H1 (cell line): Measurements from ENCODE around the gene LHX5. TPM values are rescaled to one million over a fixed set of nuclear protein-coding genes. Genes with fewer than 3 reads are reported as not detected.
A peak's percentile ranks its signal among the peaks of the same experiment; 100 is the strongest.

Experiments
- CTCF ChIA-PET: fragments of 300-600 bp; sonication (Branson Sonifier 250); formaldehyde crosslinking; loops from one replicate; lab custom pipeline; 2021; ENCODE audit not compliant: partially characterized antibody; lab: Charles Lee
- POLR2A ChIA-PET: fragments of 300-600 bp; sonication (Branson Sonifier 250); formaldehyde crosslinking; loops from one replicate; lab custom pipeline; 2021; ENCODE audit warnings: inconsistent platforms; ENCODE audit not compliant: partially characterized antibody; lab: Charles Lee
- DNase-seq, 2 experiments: peaks; one replicate each; pipeline versions ENCODE4 v3.0.0 to v3.0.0-alpha.2; 2010 to 2022; ENCODE audit warnings: low spot score in 2 of 2, low read depth in 1 of 2, mixed read lengths in 1 of 2
- FAIRE-seq: peaks from 2 replicates; lab custom pipeline; 2011; peaks lifted over from hg19 to GRCh38; lab: Jason Lieb, UNC
- H2AFZ ChIP-seq: 2 replicates; pipeline ENCODE4 v1.8.1; 2012; ENCODE audit warnings: low read length, inconsistent platforms
- H2AK5ac ChIP-seq: 2 replicates; pipeline ENCODE4 v1.6.1; 2013; ENCODE audit warnings: low read depth, low read length
- H2BK120ac ChIP-seq: replicated peaks from 2 replicates; pipeline ENCODE3; 2013; ENCODE audit warnings: low read depth, low read length, inconsistent platforms
- H2BK12ac ChIP-seq: 2 replicates; pipeline ENCODE4 v1.6.1; 2013; ENCODE audit warnings: low read depth, low read length
- H2BK15ac ChIP-seq: 2 replicates; pipeline ENCODE4 v1.6.1; 2013; ENCODE audit warnings: low read length
- H2BK20ac ChIP-seq: 2 replicates; pipeline ENCODE4 v1.6.1; 2013; ENCODE audit warnings: low read length
- H2BK5ac ChIP-seq: 2 replicates; pipeline ENCODE4 v1.6.1; 2013; ENCODE audit warnings: low read depth, low read length
- H3K14ac ChIP-seq: 2 replicates; pipeline ENCODE4 v1.6.1; 2013; ENCODE audit warnings: inconsistent platforms; ENCODE audit not compliant: insufficient read length
- H3K18ac ChIP-seq: 2 replicates; pipeline ENCODE4 v1.6.1; 2013; ENCODE audit warnings: low read length; ENCODE audit errors: extremely low read depth
- H3K23ac ChIP-seq: 2 replicates; pipeline ENCODE4 v1.6.1; 2013; ENCODE audit warnings: inconsistent platforms; ENCODE audit not compliant: insufficient read length
- H3K23me2 ChIP-seq: 2 replicates; pipeline ENCODE4 v1.6.1; 2013; ENCODE audit warnings: low read depth, low read length
- H3K27ac ChIP-seq: 2 replicates; pipeline ENCODE4 v1.6.1; 2011; ENCODE audit warnings: low read depth, low read length, inconsistent platforms
- H3K27me3 ChIP-seq, 4 experiments: replicated peaks in 1 of 4; 1 replicate in 1 of 4; 2 replicates in 3 of 4; pipeline versions ENCODE4 v1.6.1 to v1.8.1; 2011 to 2013; ENCODE audit warnings: low read length in 3 of 4, mild to moderate bottlenecking in 3 of 4, inconsistent platforms in 2 of 4, mixed read lengths in 2 of 4, moderate library complexity in 1 of 4; ENCODE audit not compliant: control insufficient read depth in 3 of 4, insufficient read depth in 3 of 4; ENCODE audit errors: extremely low read depth in 1 of 4
- H3K36me3 ChIP-seq, 4 experiments: 2 replicates each; pipeline versions ENCODE4 v1.6.1 to v1.8.1; 2011 to 2013; ENCODE audit warnings: mild to moderate bottlenecking in 4 of 4, low read length in 3 of 4, moderate library complexity in 2 of 4, control low read depth in 1 of 4, inconsistent platforms in 1 of 4; ENCODE audit not compliant: insufficient read depth in 4 of 4, control insufficient read depth in 2 of 4
- H3K4ac ChIP-seq: replicated peaks from 2 replicates; pipeline ENCODE3; 2013; ENCODE audit warnings: low read length, low read depth, mixed read lengths, inconsistent platforms; ENCODE audit not compliant: insufficient read length
- H3K4me1 ChIP-seq, 4 experiments: replicated peaks in 1 of 4; 1 replicate in 1 of 4; 2 replicates in 3 of 4; pipeline versions ENCODE4 v1.6.1 to v1.8.1; 2011 to 2013; ENCODE audit warnings: low read length in 3 of 4, inconsistent platforms in 2 of 4, mixed read lengths in 1 of 4; ENCODE audit not compliant: insufficient read depth in 4 of 4, control insufficient read depth in 3 of 4
- H3K4me2 ChIP-seq, 2 experiments: 2 replicates each; pipeline versions ENCODE4 v1.6.1 to v1.8.1; 2011 to 2013; ENCODE audit warnings: low read depth in 2 of 2, low read length in 2 of 2, control low read depth in 1 of 2, inconsistent platforms in 1 of 2, mild to moderate bottlenecking in 1 of 2; ENCODE audit not compliant: insufficient read depth in 1 of 2
- H3K4me3 ChIP-seq, 4 experiments: fragments of 200-600, 300-600 bp in 1 of 4; sonication (generic), shearing (Covaris generic), sonication (Bioruptor Twin) in 1 of 4; 2 replicates each; pipeline versions ENCODE4 v1.5.1 to v1.8.1; 2011 to 2016; ENCODE audit warnings: low read length in 4 of 4, low read depth in 3 of 4, control low read depth in 2 of 4, inconsistent platforms in 2 of 4, mild to moderate bottlenecking in 2 of 4, mixed read lengths in 1 of 4, moderate library complexity in 1 of 4; ENCODE audit not compliant: insufficient read depth in 2 of 4; ENCODE audit errors: extremely low read depth in 1 of 4
- H3K56ac ChIP-seq: replicated peaks from 2 replicates; pipeline ENCODE3; 2013; ENCODE audit warnings: low read depth, mild to moderate bottlenecking, mixed read lengths, low read length, inconsistent platforms; ENCODE audit not compliant: insufficient read length
- H3K79me1 ChIP-seq: 2 replicates; pipeline ENCODE4 v1.6.1; 2013; ENCODE audit warnings: low read depth, low read length, control low read depth
- H3K79me2 ChIP-seq, 2 experiments: 2 replicates each; pipeline versions ENCODE4 v1.6.1 to v1.8.1; 2012 to 2013; ENCODE audit warnings: low read length in 2 of 2, mild to moderate bottlenecking in 2 of 2, inconsistent platforms in 1 of 2; ENCODE audit not compliant: insufficient read depth in 2 of 2, control insufficient read depth in 1 of 2
- H3K9ac ChIP-seq, 4 experiments: replicated peaks in 1 of 4; 1 replicate in 1 of 4; 2 replicates in 3 of 4; pipeline versions ENCODE4 v1.6.1 to v1.8.1; 2011 to 2013; ENCODE audit warnings: low read depth in 3 of 4, low read length in 3 of 4, control low read depth in 2 of 4, mild to moderate bottlenecking in 2 of 4, moderate library complexity in 2 of 4, inconsistent platforms in 1 of 4; ENCODE audit errors: extremely low read depth in 1 of 4
- H3K9me3 ChIP-seq, 2 experiments: 2 replicates each; pipeline versions ENCODE4 v1.6.1 to v1.8.1; 2012 to 2013; ENCODE audit warnings: mild to moderate bottlenecking in 2 of 2, moderate library complexity in 2 of 2, control low read depth in 1 of 2, inconsistent platforms in 1 of 2, low read depth in 1 of 2, low read length in 1 of 2, mixed read lengths in 1 of 2; ENCODE audit not compliant: insufficient read depth in 2 of 2
- H4K20me1 ChIP-seq, 2 experiments: replicated peaks in 1 of 2; 2 replicates each; pipeline versions ENCODE3 to v1.8.1; 2011 to 2013; ENCODE audit warnings: inconsistent platforms in 2 of 2, low read length in 2 of 2, mild to moderate bottlenecking in 1 of 2; ENCODE audit not compliant: insufficient read depth in 2 of 2, control insufficient read depth in 1 of 2
- H4K5ac ChIP-seq: 2 replicates; pipeline ENCODE4 v1.6.1; 2013; ENCODE audit warnings: low read length, low read depth, mixed read lengths, inconsistent platforms; ENCODE audit not compliant: insufficient read length
- H4K8ac ChIP-seq: 2 replicates; pipeline ENCODE4 v1.8.0; 2013; ENCODE audit warnings: mild to moderate bottlenecking, moderate library complexity, low read length, inconsistent platforms; ENCODE audit not compliant: insufficient read depth; ENCODE audit errors: extremely low read depth
- H4K91ac ChIP-seq: replicated peaks from 2 replicates; pipeline ENCODE3; 2013; ENCODE audit warnings: low read length, mixed read lengths, inconsistent platforms; ENCODE audit not compliant: insufficient read length
- EZH2 ChIP-seq: fragments of 200-600 bp; sonication (generic); IDR thresholded peaks from 2 replicates; pipeline ENCODE4 v1.7.1; 2012; ENCODE audit warnings: low read depth, mild to moderate bottlenecking, moderate library complexity, low read length, inconsistent platforms; ENCODE audit not compliant: severe bottlenecking
- KDM5A ChIP-seq: fragments of 200-600 bp; IDR thresholded peaks from 2 replicates; pipeline ENCODE4 v1.7.1; 2012; ENCODE audit warnings: mild to moderate bottlenecking, low read length, inconsistent platforms, mixed read lengths
- RBBP5 ChIP-seq: IDR thresholded peaks from 2 replicates; pipeline ENCODE4 v1.7.1; 2012; ENCODE audit warnings: low read depth, mild to moderate bottlenecking, inconsistent platforms, low read length, moderate library complexity, borderline replicate concordance
- SRF ChIP-seq: IDR thresholded peaks from 2 replicates; pipeline ENCODE4 v1.6.1; 2011; ENCODE audit warnings: mild to moderate bottlenecking, low read depth, low read length, moderate library complexity
- SUZ12 ChIP-seq: fragments of 200-600 bp; sonication (generic); IDR thresholded peaks from 2 replicates; pipeline ENCODE4 v1.6.1; 2012; ENCODE audit warnings: mild to moderate bottlenecking, inconsistent platforms, low read length, moderate library complexity, mixed read lengths
- TBP ChIP-seq: IDR thresholded peaks from 2 replicates; pipeline ENCODE4 v1.6.1; 2011; ENCODE audit warnings: low read depth, low read length, improper control_type of control experiment
- WGBS, 2 experiments: shearing (Covaris generic) in 1 of 2; methylation state at CpG; one replicate each; pipeline versions ENCODE4 v1.1.6 to v1.1.7; 2013 to 2015; ENCODE audit warnings: low lambda C conversion rate in 2 of 2, mixed read lengths in 2 of 2, inconsistent platforms in 1 of 2, low coverage in 1 of 2, missing lambda C conversion rate in 1 of 2; ENCODE audit not compliant: insufficient replicate concordance in 2 of 2, insufficient coverage in 1 of 2, insufficient read length in 1 of 2; ENCODE audit errors: extremely low coverage in 1 of 2, missing lambda C conversion rate in 1 of 2; 5-methylcytosine and 5-hydroxymethylcytosine counted together
- polyA plus RNA-seq, 7 experiments: library from polyadenylated mRNA; depleted of rRNA in 3 of 7; stranded (reverse) in 5 of 7; unstranded in 2 of 7; fragments of >200 nt in 5 of 7; fragments of 200-250 nt in 2 of 7; gene quantifications; 1 replicate in 5 of 7; 2 replicates in 1 of 7; 4 replicates in 1 of 7; pipeline versions ENCODE4 v1.2.1 to v1.2.3, GENCODE V29; 2011 to 2013; ENCODE audit warnings: missing spikeins in 2 of 7, mixed read lengths in 2 of 7
- total RNA-seq: library from RNA; stranded (reverse); fragmentation: NEBNext Ultra II Directional; extraction: Animal tissue kit (Norgen Biotek cat#: 25700); gene quantifications from 2 replicates; pipeline ENCODE4 v1.2.1, GENCODE V29; 2021

LHX5 gene
- total and polyA plus RNA-seq, 2 of the 8 experiments (the other 6 are each of a cell fraction or from before 2014, with no cell fraction given): 0.47 to 1.1 TPM

GRCh38 chr12:113475451-113476175 is 3.9 kb upstream of the LHX5 start:
- H4K5ac ChIP-seq: no peak overlapping the region
- TF ChIP-seq RBBP5 (no peak), SRF (no peak), KDM5A (no peak), TBP (no peak), SUZ12 (peak; percentile 88), EZH2 (peak; percentile 93)
- H2BK120ac ChIP-seq: no peak overlapping the region
- DNase-seq: peak in 1 of 2 experiments; percentile 65
- ChIA-PET POLR2A (no interaction called here), CTCF (interaction anchor here (9.0 kb wide), 1 partner anchor 16 kb away, joined by 79 read pairs; no protein-coding TSS in a partner anchor)
- H2AK5ac ChIP-seq: no peak overlapping the region
- peaks cover 20% of the 10 kb centered on the region in 2 experiments for H4K20me1 ChIP-seq
- peak overlapping the region; percentile 74 to 93 for H3K4me2 ChIP-seq
- H3K36me3 ChIP-seq: peaks cover 0 to 18% (median 0%) of the 10 kb centered on the region in 4 experiments; a peak in 1 of 8 replicates
- no peak overlapping the region for H4K91ac ChIP-seq
- 0 out of 2 replicates have a peak overlapping the region, but pooled peaks have one; percentile 27 for H2BK12ac ChIP-seq
- no peak overlapping the region for H3K56ac ChIP-seq
- H3K79me2 ChIP-seq: peaks cover 0 to 6% of the 10 kb centered on the region in 2 experiments; a peak in 2 of 4 replicates
- H3K18ac ChIP-seq: no peak overlapping the region; the same call in 1 of the 2 replicates
- H3K79me1 ChIP-seq: no peaks in the 10 kb centered on the region; the same call in 1 of the 2 replicates
- peak overlapping the region; percentile 47; the same call in 1 of the 2 replicates for H4K8ac ChIP-seq
- no peak overlapping the region for H2BK20ac ChIP-seq
- peaks cover 74 to 97% (median 95%) of the 10 kb centered on the region in 4 experiments for H3K27me3 ChIP-seq
- H2BK5ac ChIP-seq: no peak overlapping the region
- no peak overlapping the region for H2BK15ac ChIP-seq
- no peak overlapping the region for H3K4ac ChIP-seq
- H3K27ac ChIP-seq: no peak overlapping the region
- H2AFZ ChIP-seq: no peak overlapping the region
- H3K23ac ChIP-seq: no peak overlapping the region
- 2% methylated on average over 38 of the region's 50 CpGs; no CpG with 5 or more reads in 1 of the 2 experiments for WGBS, 2 experiments
- no peak overlapping the region; a peak in 1 of 7 replicates for H3K9ac ChIP-seq
- H3K9me3 ChIP-seq: no peaks in the 10 kb centered on the region
- no peak for FAIRE-seq
- H3K4me1 ChIP-seq: peaks cover 0 to 60% (median 33%) of the 10 kb centered on the region in 4 experiments; a peak in 6 of 7 replicates
- H3K23me2 ChIP-seq: peaks cover 30% of the 10 kb centered on the region
- H3K4me3 ChIP-seq: peak overlapping the region; percentile 35 to 66 (median 60); a peak in 7 of 8 replicates
- H3K14ac ChIP-seq: no peak overlapping the region
